ENCODE results near the gene TRAPPC6A. TPM values are rescaled to one million over a fixed set of nuclear protein-coding genes. Genes with fewer than 3 reads are reported as not detected.

Gene TRAPPC6A
- total RNA-seq, 2 donors from 2014 or later, result 17.9 to 22.8 TPM

- no peak for DNase-seq (ENCODE audit: low spot score)
- peaks cover 0 to 18% of the 10 kb centered on the region in 2 donors for H3K4me1 ChIP-seq
- H3K36me3 ChIP-seq, result no peaks in the 10 kb centered on the region
- no peaks in the 10 kb centered on the region for H3K9me3 ChIP-seq
- TF ChIP-seq CTCF (IDR thresholded peaks at IDR 0.05), result no peak
- H3K4me3 ChIP-seq, result no peak overlapping the region
- H3K27me3 ChIP-seq, result no peaks in the 10 kb centered on the region
- H3K27ac ChIP-seq, result peak overlapping the region; percentile 16 to 29
Observed at GRCh38 chr19:45171211-45171623, 6.8 kb downstream of the TRAPPC6A start.

- no peak for TF ChIP-seq CTCF (IDR thresholded peaks at IDR 0.05)
- DNase-seq (ENCODE audit: low spot score), result no peak
- H3K4me1 ChIP-seq, result peaks cover 0 to 21% of the 10 kb centered on the region in 2 donors
- H3K36me3 ChIP-seq, result no peaks in the 10 kb centered on the region
- H3K27ac ChIP-seq, result no peak overlapping the region
- H3K4me3 ChIP-seq, result no peak overlapping the region
- no peaks in the 10 kb centered on the region for H3K27me3 ChIP-seq
- no peaks in the 10 kb centered on the region for H3K9me3 ChIP-seq
Observed at GRCh38 chr19:45170146-45171106, 7.6 kb downstream of the TRAPPC6A start.

GRCh38 chr19:45169602-45170001, 8.4 kb downstream of the TRAPPC6A start:
- Histone ChIP-seq H3K27ac (no peak overlapping the region), H3K36me3 (no peaks in the 10 kb centered on the region), H3K4me3 (no peak overlapping the region), H3K4me1 (peaks cover 0 to 28% of the 10 kb centered on the region in 2 donors), H3K27me3 (no peaks in the 10 kb centered on the region), H3K9me3 (no peaks in the 10 kb centered on the region)
- DNase-seq (ENCODE audit: low spot score), result no peak
- no peak for TF ChIP-seq CTCF (IDR thresholded peaks at IDR 0.05)

GRCh38 chr19:45168767-45169351, 9.2 kb downstream of the TRAPPC6A start:
- no peak overlapping the region for H3K4me3 ChIP-seq
- no peaks in the 10 kb centered on the region for H3K9me3 ChIP-seq
- peaks cover 0 to 34% of the 10 kb centered on the region in 2 donors for H3K4me1 ChIP-seq
- no peaks in the 10 kb centered on the region for H3K27me3 ChIP-seq
- no peaks in the 10 kb centered on the region for H3K36me3 ChIP-seq
- no peak for TF ChIP-seq CTCF (IDR thresholded peaks at IDR 0.05)
- H3K27ac ChIP-seq, result no peak overlapping the region
- DNase-seq (ENCODE audit: low spot score), result no peak

GRCh38 chr19:45166723-45167252, 11.2 kb downstream of the TRAPPC6A start:
- no peak overlapping the region for H3K27ac ChIP-seq
- H3K27me3 ChIP-seq, result no peaks in the 10 kb centered on the region
- peaks cover 0 to 32% of the 10 kb centered on the region in 2 donors for H3K4me1 ChIP-seq
- TF ChIP-seq CTCF (IDR thresholded peaks at IDR 0.05), result no peak
- H3K9me3 ChIP-seq, result no peaks in the 10 kb centered on the region
- no peak overlapping the region for H3K4me3 ChIP-seq
- H3K36me3 ChIP-seq, result no peaks in the 10 kb centered on the region
- DNase-seq (ENCODE audit: low spot score), result no peak
